Dendritic cell treated with granulocyte-macrophage colony-stimulating factor and Interleukin-4, amounts not matched to agents 40 ng/mL and 50 ng/mL, for 4 days (primary cell): ENCODE measurements around the gene FASTKD2.

Experiments
- H3K27ac Mint-ChIP-seq: one replicate; pipeline ENCODE4 v1.8.0; 2022; ENCODE audit warnings: mild to moderate bottlenecking, mixed read lengths
- H3K27me3 Mint-ChIP-seq: one replicate; pipeline ENCODE4 v1.8.0; 2022; ENCODE audit warnings: mild to moderate bottlenecking, mixed read lengths
- H3K36me3 Mint-ChIP-seq: one replicate; pipeline ENCODE4 v1.8.0; 2022; ENCODE audit warnings: low read depth, mixed read lengths
- H3K4me1 Mint-ChIP-seq: one replicate; pipeline ENCODE4 v1.8.0; 2022; ENCODE audit warnings: low read depth, mixed read lengths
- H3K4me3 Mint-ChIP-seq: one replicate; pipeline ENCODE4 v1.8.0; 2022; ENCODE audit warnings: mild to moderate bottlenecking, moderate library complexity, mixed read lengths
- H3K9me3 Mint-ChIP-seq: one replicate; pipeline ENCODE4 v1.8.0; 2022; ENCODE audit warnings: mixed read lengths
- intact Hi-C: fragments of 100-400 bp; cut with micrococcal nuclease; formaldehyde crosslinking; loops from one replicate; pipeline ENCODE4 v1.15.0; 2022

FASTKD2 gene

GRCh38 chr2:206766057-206766930 is 888 bp downstream of the FASTKD2 start:
- no peaks in the 10 kb centered on the region for H3K9me3 Mint-ChIP-seq
- H3K27me3 Mint-ChIP-seq: peaks cover 3% of the 10 kb centered on the region
- intact Hi-C loops: no loop called here
- H3K4me3 Mint-ChIP-seq: peak overlapping the region; percentile 85
- peak overlapping the region; percentile 87 for H3K27ac Mint-ChIP-seq
- H3K36me3 Mint-ChIP-seq: peaks cover 37% of the 10 kb centered on the region
- peaks cover 22% of the 10 kb centered on the region for H3K4me1 Mint-ChIP-seq

- H3K4me1 Mint-ChIP-seq: no peaks in the 10 kb centered on the region
Observed at GRCh38 chr2:206774871-206775270, 9.5 kb downstream of the FASTKD2 start.

GRCh38 chr2:206776432-206776831 is 11.0 kb downstream of the FASTKD2 start:
- Mint-ChIP-seq H3K4me1 (no peaks in the 10 kb centered on the region), H3K4me3 (no peak overlapping the region)
- intact Hi-C loops: loop anchor here (10.0 kb wide), 1 partner anchor 382 kb away; no protein-coding TSS in a partner anchor

More at GRCh38 chr2:206774871-206775270, 9.5 kb downstream of the FASTKD2 start:
- intact Hi-C loops: loop anchor here (10.0 kb wide), 1 partner anchor 380 kb away; no protein-coding TSS in a partner anchor
- Mint-ChIP-seq H3K36me3 (peaks cover 91% of the 10 kb centered on the region), H3K9me3 (peaks cover 10% of the 10 kb centered on the region), H3K27me3 (no peaks in the 10 kb centered on the region), H3K4me3 (no peak overlapping the region), H3K27ac (no peak overlapping the region)

GRCh38 chr2:206780671-206781070 is 15.3 kb downstream of the FASTKD2 start:
- Mint-ChIP-seq H3K4me1 (no peaks in the 10 kb centered on the region), H3K27ac (no peak overlapping the region), H3K4me3 (no peak overlapping the region), H3K36me3 (peaks cover 92% of the 10 kb centered on the region), H3K9me3 (peaks cover 18% of the 10 kb centered on the region), H3K27me3 (no peaks in the 10 kb centered on the region)
- intact Hi-C loops: loop anchor here (1.0 kb wide), 1 partner anchor 87 kb away; no protein-coding TSS in a partner anchor

More at GRCh38 chr2:206776432-206776831, 11.0 kb downstream of the FASTKD2 start:
- no peak overlapping the region for H3K27ac Mint-ChIP-seq
- peaks cover 18% of the 10 kb centered on the region for H3K9me3 Mint-ChIP-seq
- H3K27me3 Mint-ChIP-seq: no peaks in the 10 kb centered on the region
- peaks cover 88% of the 10 kb centered on the region for H3K36me3 Mint-ChIP-seq

GRCh38 chr2:206783718-206784117 is 18.3 kb downstream of the FASTKD2 start:
- Mint-ChIP-seq H3K4me3 (no peak overlapping the region), H3K27me3 (no peaks in the 10 kb centered on the region), H3K9me3 (peaks cover 9% of the 10 kb centered on the region), H3K36me3 (peaks cover 92% of the 10 kb centered on the region), H3K27ac (no peak overlapping the region), H3K4me1 (no peaks in the 10 kb centered on the region)
- intact Hi-C loops: no loop called here

- intact Hi-C loops: no loop called here
- Mint-ChIP-seq H3K27me3 (no peaks in the 10 kb centered on the region), H3K9me3 (peaks cover 9% of the 10 kb centered on the region), H3K36me3 (peaks cover 91% of the 10 kb centered on the region), H3K4me1 (no peaks in the 10 kb centered on the region), H3K27ac (no peak overlapping the region), H3K4me3 (no peak overlapping the region)
Observed at GRCh38 chr2:206784559-206785353, 19.4 kb downstream of the FASTKD2 start.

GRCh38 chr2:206790311-206790935 is 25.0 kb downstream of the FASTKD2 start:
- no peak overlapping the region for H3K27ac Mint-ChIP-seq
- no peaks in the 10 kb centered on the region for H3K27me3 Mint-ChIP-seq
- intact Hi-C loops: no loop called here
- H3K9me3 Mint-ChIP-seq: no peaks in the 10 kb centered on the region
- no peak overlapping the region for H3K4me3 Mint-ChIP-seq
- H3K4me1 Mint-ChIP-seq: no peaks in the 10 kb centered on the region
- peaks cover 81% of the 10 kb centered on the region for H3K36me3 Mint-ChIP-seq

- intact Hi-C loops: no loop called here
- Mint-ChIP-seq H3K27ac (no peak overlapping the region), H3K4me3 (no peak overlapping the region), H3K36me3 (peaks cover 61% of the 10 kb centered on the region), H3K27me3 (no peaks in the 10 kb centered on the region), H3K9me3 (no peaks in the 10 kb centered on the region), H3K4me1 (peaks cover 4% of the 10 kb centered on the region)
Observed at GRCh38 chr2:206792645-206793044, 27.2 kb downstream of the FASTKD2 start.

- H3K36me3 Mint-ChIP-seq: peaks cover 16% of the 10 kb centered on the region
- H3K27me3 Mint-ChIP-seq: no peaks in the 10 kb centered on the region
- intact Hi-C loops: no loop called here
- H3K27ac Mint-ChIP-seq: no peak overlapping the region
- peaks cover 29% of the 10 kb centered on the region for H3K4me1 Mint-ChIP-seq
- no peaks in the 10 kb centered on the region for H3K9me3 Mint-ChIP-seq
- H3K4me3 Mint-ChIP-seq: no peak overlapping the region
Observed at GRCh38 chr2:206797376-206797775, 32.0 kb downstream of the FASTKD2 start.

- H3K4me3 Mint-ChIP-seq: no peak overlapping the region
- peaks cover 10% of the 10 kb centered on the region for H3K36me3 Mint-ChIP-seq
- H3K4me1 Mint-ChIP-seq: peaks cover 29% of the 10 kb centered on the region
- H3K9me3 Mint-ChIP-seq: no peaks in the 10 kb centered on the region
- H3K27ac Mint-ChIP-seq: no peak overlapping the region
- intact Hi-C loops: no loop called here
- H3K27me3 Mint-ChIP-seq: no peaks in the 10 kb centered on the region
Observed at GRCh38 chr2:206798000-206798399, 32.6 kb downstream of the FASTKD2 start.

- Mint-ChIP-seq H3K4me3 (no peak overlapping the region), H3K27me3 (no peaks in the 10 kb centered on the region), H3K27ac (peak overlapping the region; percentile 66), H3K4me1 (peaks cover 29% of the 10 kb centered on the region), H3K36me3 (peaks cover 10% of the 10 kb centered on the region), H3K9me3 (no peaks in the 10 kb centered on the region)
- intact Hi-C loops: no loop called here
Observed at GRCh38 chr2:206799083-206799482, 33.7 kb downstream of the FASTKD2 start.

GRCh38 chr2:206800506-206801417 is 35.4 kb downstream of the FASTKD2 start:
- Mint-ChIP-seq H3K36me3 (no peaks in the 10 kb centered on the region), H3K4me1 (peaks cover 29% of the 10 kb centered on the region), H3K9me3 (no peaks in the 10 kb centered on the region), H3K27ac (peak overlapping the region; percentile 20), H3K4me3 (peak overlapping the region; percentile 55), H3K27me3 (no peaks in the 10 kb centered on the region)
- intact Hi-C loops: loop anchor here (1.0 to 10.0 kb wide), 2 partner anchors 184 to 674 kb away; no protein-coding TSS in a partner anchor
